Measurements from ENCODE around the gene TCEAL4.

TCEAL4 gene

DNA sequence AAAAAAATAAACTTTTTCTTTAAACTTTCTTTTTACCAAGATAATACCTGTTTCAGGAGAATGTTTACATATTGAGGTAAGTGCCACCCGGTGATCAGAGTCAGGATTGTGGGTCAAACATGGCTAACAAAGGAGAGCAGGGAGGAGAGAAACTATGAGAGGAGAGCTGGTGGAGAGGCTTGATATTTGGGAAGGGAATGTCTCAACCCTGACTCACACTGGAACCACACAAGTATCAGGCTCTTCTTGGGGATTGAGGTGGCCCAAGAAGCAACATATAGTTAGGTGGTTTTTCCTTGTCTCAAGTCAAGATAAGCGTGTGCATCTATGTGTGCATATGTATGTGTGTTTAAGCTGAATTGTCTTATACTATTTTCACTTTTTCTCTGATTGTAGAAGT is 50.1 kb downstream of the TCEAL4 start:
- Histone ChIP-seq H3K4me1 (peaks cover 3% of the 10 kb centered on the region), H2AFZ (no peak overlapping the region), H3K9ac (no peak overlapping the region), H3K4me2 (ENCODE audit: low read length) (no peak overlapping the region), H3K27me3 (ENCODE audit: control insufficient read depth, insufficient read depth, low read length) (no peaks in the 10 kb centered on the region), H3K27ac (no peak overlapping the region), H3K36me3 (ENCODE audit: control insufficient read depth, insufficient read depth, low read length) (no peaks in the 10 kb centered on the region), H3K79me2 (no peaks in the 10 kb centered on the region), H3K9me3 (ENCODE audit: control insufficient read depth, low read length) (no peaks in the 10 kb centered on the region), H3K4me3 (ENCODE audit: low read depth, low read length) (no peak overlapping the region)
- TF ChIP-seq, protein P1, sequence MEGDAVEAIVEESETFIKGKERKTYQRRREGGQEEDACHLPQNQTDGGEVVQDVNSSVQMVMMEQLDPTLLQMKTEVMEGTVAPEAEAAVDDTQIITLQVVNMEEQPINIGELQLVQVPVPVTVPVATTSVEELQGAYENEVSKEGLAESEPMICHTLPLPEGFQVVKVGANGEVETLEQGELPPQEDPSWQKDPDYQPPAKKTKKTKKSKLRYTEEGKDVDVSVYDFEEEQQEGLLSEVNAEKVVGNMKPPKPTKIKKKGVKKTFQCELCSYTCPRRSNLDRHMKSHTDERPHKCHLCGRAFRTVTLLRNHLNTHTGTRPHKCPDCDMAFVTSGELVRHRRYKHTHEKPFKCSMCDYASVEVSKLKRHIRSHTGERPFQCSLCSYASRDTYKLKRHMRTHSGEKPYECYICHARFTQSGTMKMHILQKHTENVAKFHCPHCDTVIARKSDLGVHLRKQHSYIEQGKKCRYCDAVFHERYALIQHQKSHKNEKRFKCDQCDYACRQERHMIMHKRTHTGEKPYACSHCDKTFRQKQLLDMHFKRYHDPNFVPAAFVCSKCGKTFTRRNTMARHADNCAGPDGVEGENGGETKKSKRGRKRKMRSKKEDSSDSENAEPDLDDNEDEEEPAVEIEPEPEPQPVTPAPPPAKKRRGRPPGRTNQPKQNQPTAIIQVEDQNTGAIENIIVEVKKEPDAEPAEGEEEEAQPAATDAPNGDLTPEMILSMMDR (IDR thresholded peaks at IDR 0.05) = no peak

All from parathyroid adenoma (tissue), 2 donors.